Hypothalamus (tissue), 51 donors: ENCODE results near the gene OTOF.

Experiments used
- DNase-seq, 51 donors: peaks; one replicate each; lab custom pipeline; 2025; lab: John Stamatoyannopoulos, UW

Gene OTOF

DNA sequence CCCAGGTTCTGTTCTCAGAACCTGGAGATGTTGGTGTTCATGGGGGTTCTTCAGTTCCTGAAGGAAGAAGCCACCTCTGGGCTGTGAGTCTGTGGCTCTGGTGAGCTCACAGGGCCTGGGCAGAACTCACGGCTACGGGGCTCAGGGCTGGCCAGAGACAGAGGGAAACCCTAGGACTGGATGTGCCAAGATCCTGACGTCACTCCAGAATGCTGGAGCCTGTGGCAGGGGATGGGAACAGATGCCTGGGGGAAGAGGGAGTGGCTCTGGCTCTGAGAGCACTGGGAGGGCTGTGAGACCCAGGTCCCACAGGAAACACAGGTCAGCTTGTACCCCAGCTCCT, at the start of gene OTOF:
Gene OTOF (minus strand): TSS at position 214 of the 343 bp plus-strand sequence.
- DNase-seq: peak in 5 of 51 donors; percentile 6 to 30 (median 14)

DNA sequence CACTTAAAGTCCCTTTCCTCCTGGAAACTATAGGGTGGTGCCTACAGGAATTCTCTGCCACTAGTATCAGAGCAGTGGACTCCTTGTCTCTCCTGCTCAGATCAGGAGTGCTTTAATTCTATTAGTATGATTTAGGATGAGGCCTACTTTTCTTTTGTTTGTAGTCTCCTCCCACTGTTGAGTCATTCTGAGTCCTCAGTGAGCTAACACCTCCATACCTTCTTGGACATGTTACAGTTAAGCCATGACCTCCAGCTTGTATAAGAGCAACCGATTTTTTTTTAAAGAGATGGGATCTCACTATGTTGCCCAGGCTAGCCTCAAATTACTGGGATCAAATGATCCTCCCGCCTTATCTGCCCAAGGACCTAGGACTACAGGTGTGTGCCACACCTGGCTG, 48.7 kb upstream of the OTOF start:
- DNase-seq: no peak

GRCh38 chr2:26526105-26526504, 48.2 kb upstream of the OTOF start:
- DNase-seq: no peak

- DNase-seq: no peak
These were observed 45.8 kb upstream of the OTOF start for GRCh38 chr2:26523750-26524149.

GRCh38 chr2:26522751-26523171, 44.8 kb upstream of the OTOF start:
- no peak for DNase-seq

- no peak for DNase-seq
These were observed 44.4 kb upstream of the OTOF start for GRCh38 chr2:26522325-26522724.

- no peak for DNase-seq
These were observed 43.9 kb upstream of the OTOF start for GRCh38 chr2:26521913-26522180.

DNA sequence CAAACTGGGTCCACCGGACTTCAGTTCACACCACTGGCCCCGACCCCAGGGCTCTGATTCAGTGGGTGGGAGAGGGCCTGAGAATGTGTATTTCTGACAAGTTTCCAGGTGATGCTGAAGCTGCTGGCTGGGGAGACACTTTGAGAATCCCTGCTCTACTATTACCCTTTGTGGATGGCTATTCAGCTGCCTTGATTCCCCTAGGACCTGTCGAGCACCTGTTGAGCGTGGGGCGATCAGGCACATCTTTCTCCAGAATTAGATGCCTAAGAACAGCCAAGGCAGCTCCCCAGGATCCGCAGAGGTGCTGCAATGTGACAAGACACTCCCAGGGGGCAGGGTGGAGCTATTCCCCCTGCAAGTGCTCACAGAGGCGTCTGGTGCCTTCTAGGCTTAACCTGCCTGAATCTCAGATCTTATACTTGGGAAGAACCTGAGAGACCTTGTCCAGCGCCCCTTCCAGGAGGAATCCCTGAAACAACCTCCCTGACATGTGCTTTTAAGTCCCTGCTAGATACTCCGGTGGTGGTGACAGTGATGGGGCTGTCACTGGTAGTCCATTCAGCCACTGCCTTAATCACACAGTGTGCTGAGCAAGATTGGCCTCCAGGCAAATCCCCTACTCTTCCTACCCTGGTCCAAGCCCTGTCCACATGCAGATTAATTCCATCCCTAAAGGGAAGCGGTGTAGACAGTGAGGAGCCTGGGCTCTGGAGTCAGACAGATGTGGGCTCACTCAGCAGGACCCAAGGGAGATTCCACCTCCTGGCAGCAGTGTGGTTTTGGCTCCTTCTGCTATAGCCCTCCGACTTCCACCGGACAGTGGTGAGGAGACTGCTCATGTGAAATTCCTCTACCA, 43.4 kb upstream of the OTOF start:
- DNase-seq: no peak

DNA sequence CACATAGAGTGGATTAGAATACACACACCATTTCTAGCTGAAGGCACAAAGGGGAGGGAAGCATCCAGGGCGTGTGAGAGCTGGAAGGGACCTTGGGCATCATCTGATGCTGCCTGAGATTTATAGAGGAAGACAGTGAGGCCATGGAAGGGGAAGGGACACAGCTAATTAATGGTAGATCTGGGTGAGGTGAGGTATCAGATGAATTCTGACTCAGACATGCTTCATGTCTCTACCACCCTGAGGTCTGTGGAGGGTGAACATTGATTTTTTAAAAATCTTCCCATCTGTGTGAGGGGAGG, 42.2 kb upstream of the OTOF start:
- DNase-seq: no peak

- peak in 1 of 51 donors; percentile 6 for DNase-seq
These were observed 41.6 kb upstream of the OTOF start for GRCh38 chr2:26519396-26520147.

DNA sequence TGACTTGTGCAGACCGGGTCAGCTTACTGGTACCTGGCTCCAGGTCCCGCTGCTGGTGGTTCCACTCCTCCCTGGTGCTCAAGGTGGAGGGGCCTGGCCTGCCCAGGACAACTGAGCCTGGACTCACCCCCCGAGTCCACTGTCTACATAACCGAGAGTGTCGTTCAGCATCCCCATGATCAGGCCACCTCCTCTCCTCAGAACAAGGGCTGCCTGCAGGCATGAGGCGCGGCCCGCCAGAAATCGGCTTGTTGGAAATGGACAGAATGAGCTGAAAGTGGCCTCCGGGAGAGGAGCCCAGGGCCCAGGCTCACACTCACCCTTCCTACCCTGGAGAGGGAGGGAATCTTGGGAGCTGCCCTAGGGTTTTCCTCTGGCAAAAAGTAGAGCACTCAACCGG, 38.9 kb upstream of the OTOF start:
- no peak for DNase-seq

GRCh38 chr2:26516246-26516645, 38.3 kb upstream of the OTOF start:
- DNase-seq: no peak

- DNase-seq: no peak
These were observed 37.8 kb upstream of the OTOF start for GRCh38 chr2:26515771-26516170.

GRCh38 chr2:26514045-26514444, 36.1 kb upstream of the OTOF start:
- DNase-seq: no peak

DNA sequence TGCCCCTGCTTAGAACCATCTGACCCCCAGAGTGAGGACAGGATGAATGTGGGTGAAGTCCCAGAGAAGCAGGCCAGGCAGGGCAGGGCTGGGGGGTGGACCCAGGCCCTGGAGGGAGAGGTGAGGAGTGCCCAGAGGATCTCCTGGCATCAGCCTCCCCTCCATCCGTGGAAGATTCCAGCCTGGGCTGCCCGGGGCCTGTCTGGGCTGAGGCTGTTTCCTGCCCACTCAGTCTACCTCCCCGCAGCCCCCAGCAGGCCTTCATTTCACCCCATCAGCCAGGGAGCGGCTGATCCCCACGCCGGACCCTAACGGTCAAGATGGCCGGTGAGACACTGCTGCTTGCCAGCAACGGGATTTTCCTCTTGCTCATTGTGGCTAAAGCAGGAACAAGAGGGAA, 35.3 kb upstream of the OTOF start:
- no peak for DNase-seq

DNA sequence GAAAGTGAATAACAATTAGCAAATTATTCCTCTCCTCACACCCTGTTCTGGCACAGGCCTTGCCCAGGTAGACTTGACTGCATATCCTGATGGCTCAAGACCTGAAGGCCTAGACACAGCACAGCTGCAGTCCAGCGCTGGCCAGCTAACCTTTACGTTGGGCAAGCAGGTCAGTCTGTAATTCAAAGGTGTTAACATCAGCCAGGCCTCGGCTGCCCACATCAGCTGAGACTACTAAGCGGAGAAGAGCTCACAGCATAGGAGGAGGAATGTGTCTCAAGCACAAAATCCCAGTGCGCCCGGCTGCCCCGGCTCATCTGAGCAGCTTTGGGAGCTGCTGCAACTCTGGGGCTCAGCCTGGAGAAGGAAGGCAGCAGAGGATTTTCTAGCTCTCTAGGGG, 33.5 kb upstream of the OTOF start:
- no peak for DNase-seq

GRCh38 chr2:26510344-26510973, 32.5 kb upstream of the OTOF start:
- DNase-seq: no peak

DNA sequence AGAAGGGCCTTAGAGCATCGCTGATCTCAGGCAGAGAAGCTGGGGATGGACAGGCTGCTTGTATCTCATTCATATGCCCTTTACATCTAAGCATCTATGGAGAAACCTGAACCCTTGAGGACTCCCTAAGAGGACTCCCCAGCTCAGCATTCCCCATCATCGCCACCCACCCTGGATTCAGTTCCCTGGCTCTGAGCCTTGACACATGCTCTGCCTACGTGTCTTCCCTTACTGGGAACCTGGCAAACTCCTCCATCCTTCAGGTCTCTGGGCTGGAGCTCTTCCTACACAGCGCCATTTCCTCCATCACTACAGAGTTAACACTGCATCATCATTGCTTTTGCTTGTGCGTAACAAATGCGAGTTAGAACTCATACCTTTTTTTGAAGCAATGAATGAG, 31.2 kb upstream of the OTOF start:
- peak in 3 of 51 donors; percentile 2 to 30 (median 23) for DNase-seq

GRCh38 chr2:26507932-26508331, 30.0 kb upstream of the OTOF start:
- no peak for DNase-seq

DNA sequence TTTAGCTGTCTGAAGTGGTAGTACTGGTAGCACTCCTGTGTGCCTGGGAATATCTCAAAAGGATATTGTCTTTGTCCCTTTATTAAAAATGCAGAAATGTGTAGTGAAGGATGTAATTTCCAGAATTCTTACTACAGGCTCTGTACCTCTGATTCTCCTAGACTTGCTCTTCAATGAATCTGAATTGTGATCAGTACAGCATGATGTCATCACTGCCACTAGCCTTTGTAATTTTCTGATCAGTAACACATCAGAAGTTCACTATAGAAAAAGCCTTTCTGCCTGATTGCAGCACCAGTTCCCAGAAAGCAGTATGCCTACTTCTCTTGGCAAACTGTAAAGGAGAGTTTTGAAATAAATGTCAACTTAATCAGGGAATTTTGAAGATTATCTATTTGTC, 29.2 kb upstream of the OTOF start:
- no peak for DNase-seq

DNA sequence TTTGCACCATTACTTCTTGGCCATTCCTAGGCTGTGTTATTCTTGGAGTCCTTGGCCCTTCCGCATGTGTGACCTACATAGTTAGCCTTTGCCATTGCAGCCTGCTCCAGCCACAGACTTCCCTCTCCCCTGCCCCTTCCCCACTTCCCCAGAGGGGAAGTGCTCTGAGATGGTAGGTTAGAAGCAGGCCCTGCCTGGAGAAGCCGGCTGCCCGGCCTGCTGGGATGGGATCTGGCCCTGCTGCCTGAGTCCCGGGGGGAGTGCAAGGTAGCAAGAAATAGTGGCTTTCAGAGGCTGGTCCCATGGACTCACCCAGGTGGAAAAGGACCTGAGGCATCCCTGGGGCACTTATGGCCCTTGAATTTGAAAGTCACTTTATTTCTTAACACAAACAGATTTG, 28.4 kb upstream of the OTOF start:
- no peak for DNase-seq

DNA sequence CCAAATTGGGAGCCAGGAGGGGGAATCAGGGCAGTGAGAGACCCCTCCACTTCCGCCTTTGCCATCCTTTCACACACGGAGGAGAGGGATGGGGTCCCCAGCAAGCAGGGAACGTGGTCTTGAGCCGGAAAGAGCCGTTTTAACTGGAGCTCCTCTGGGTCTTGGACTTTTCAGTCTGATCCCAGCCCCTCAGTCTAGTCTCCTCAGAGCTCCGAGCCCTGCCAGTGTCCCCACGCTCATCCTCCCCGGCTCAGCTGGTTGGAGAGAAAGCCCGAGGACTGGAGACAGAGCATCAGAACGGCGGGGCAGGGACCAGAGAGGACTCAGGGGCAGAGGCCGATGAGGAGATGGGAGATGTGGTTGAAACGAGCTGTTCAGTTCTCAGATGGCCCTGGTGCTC, 26.1 kb upstream of the OTOF start:
- no peak for DNase-seq
